K562 (cell line): ENCODE data around the gene RUNX1. TPM values are rescaled to one million over a fixed set of nuclear protein-coding genes. Genes with fewer than 3 reads are reported as not detected.

Source experiments
- ASH1L ChIP-seq: fragments of 450-650 bp; IDR thresholded peaks from 2 replicates; pipeline ENCODE4 v1.6.1; 2018; ENCODE audit warnings: borderline replicate concordance, mild to moderate bottlenecking, low read depth; ENCODE audit not compliant: partially characterized antibody
- ATF4 ChIP-seq: fragments of 450-650 bp; formaldehyde crosslinking; IDR thresholded peaks from 2 replicates; pipeline ENCODE4 v1.4.0; 2022; ENCODE audit warnings: mild to moderate bottlenecking, moderate library complexity
- ELK3 ChIP-seq: fragments of 450-650 bp; formaldehyde crosslinking; IDR thresholded peaks from 2 replicates; pipeline ENCODE4 v1.4.0; 2020; ENCODE audit warnings: mild to moderate bottlenecking
- KAT7 ChIP-seq: sonication (generic); formaldehyde crosslinking; IDR thresholded peaks from 2 replicates; pipeline ENCODE4 v1.8.0; 2022; ENCODE audit warnings: missing genetic modification reagents, mild to moderate bottlenecking, borderline replicate concordance
- MLX ChIP-seq, 2 experiments: fragments of 450-650 bp in 1 of 2; sonication (generic) in 1 of 2; formaldehyde crosslinking; conservative IDR thresholded peaks; 2 replicates each; pipeline versions ENCODE4 v1.4.0 to v1.8.1; 2020 to 2022; ENCODE audit warnings: mild to moderate bottlenecking in 1 of 2, missing genetic modification reagents in 1 of 2
- PHF8 ChIP-seq: fragments of 200-600 bp; sonication (generic); IDR thresholded peaks from 2 replicates; pipeline ENCODE4 v1.6.1; 2012; ENCODE audit warnings: mixed run types, mild to moderate bottlenecking, inconsistent platforms, low read length, moderate library complexity, borderline replicate concordance
- SFPQ ChIP-seq: fragments of 200-400 bp; formaldehyde crosslinking; IDR thresholded peaks from 2 replicates; pipeline ENCODE4 v1.6.1; 2017; ENCODE audit warnings: mild to moderate bottlenecking, low read depth, low read length, moderate library complexity
- TEAD4 ChIP-seq, 2 experiments: sonication (generic) in 1 of 2; formaldehyde crosslinking in 1 of 2; IDR thresholded peaks; 2 replicates each; pipeline versions ENCODE4 v1.6.1 to v1.8.0; 2012 to 2022; ENCODE audit warnings: borderline replicate concordance in 1 of 2, inconsistent platforms in 1 of 2, low read length in 1 of 2, mild to moderate bottlenecking in 1 of 2, missing genetic modification reagents in 1 of 2
- ZNF197 ChIP-seq: fragments of 200-800 bp; sonication (Bioruptor generic); IDR thresholded peaks from 2 replicates; pipeline ENCODE4 v1.6.1; 2016; ENCODE audit warnings: low read depth, missing genetic modification characterization, missing compliant biosample characterization
- ZNF232 ChIP-seq: sonication (generic); formaldehyde crosslinking; IDR thresholded peaks from 2 replicates; pipeline ENCODE4 v1.8.0; 2022; ENCODE audit warnings: mild to moderate bottlenecking, missing genetic modification reagents
- ZNF253 ChIP-seq: fragments of 250-450 bp; sonication (Bioruptor Pico); conservative IDR thresholded peaks from 2 replicates; pipeline ENCODE4 v1.6.1; 2021; ENCODE audit warnings: mild to moderate bottlenecking
- ZNF589 ChIP-seq: fragments of 200-800 bp; sonication (Bioruptor generic); IDR thresholded peaks from 2 replicates; pipeline ENCODE4 v1.6.1; 2016; ENCODE audit warnings: low read depth, missing genetic modification characterization, missing compliant biosample characterization
- polyA plus RNA-seq, 8 experiments: library from polyadenylated mRNA; depleted of rRNA in 4 of 8; stranded (reverse) in 5 of 8; unstranded in 3 of 8; fragments of >200 nt; fragmentation: Nextera tagmentation in 2 of 8; fragmentation: Illumina TruSeq in 1 of 8; extraction: Ambion mirVana in 2 of 8; extraction: Trizol in 1 of 8; gene quantifications; 2 replicates each; pipeline versions ENCODE4 v1.2.1 to v1.2.3, GENCODE V29; 2011 to 2014; ENCODE audit warnings: inconsistent platforms in 1 of 8, missing spikeins in 1 of 8
- total RNA-seq, 7 experiments: library from RNA; depleted of rRNA in 6 of 7; stranded (reverse); fragments of >200 nt in 6 of 7; fragmentation: Illumina TruSeq in 2 of 7; extraction: Trizol in 2 of 7; gene quantifications; 2 replicates each; pipeline versions ENCODE4 v1.2.1 to v1.2.3, GENCODE V29; 2011 to 2021; ENCODE audit warnings: low replicate concordance in 1 of 7

The RUNX1 gene
- total and polyA plus RNA-seq, 9 of the 15 experiments (the other 6 are each of a cell fraction or from before 2014, with no cell fraction given): 2.2 to 68.6 (median 17.8) TPM

GRCh38 chr21:34809822-34810221 is 239.3 kb downstream of the RUNX1 start (continued):
- TF ChIP-seq PHF8 (no peak), ZNF589 (CRISPR knock-in tag) (no peak), ZNF253 (CRISPR knock-in tag) (no peak), ASH1L (no peak), MLX (CRISPR knock-in tag; conservative IDR thresholded peaks at IDR 0.05) (no peak), ATF4 (no peak), KAT7 (CRISPR knock-in tag) (no peak), ZNF197 (CRISPR knock-in tag) (no peak), ELK3 (CRISPR knock-in tag) (no peak), SFPQ (no peak), ZNF232 (CRISPR knock-in tag) (no peak), TEAD4 (IDR thresholded peaks at IDR 0.05; ENCODE audit: low read length) (no peak), TEAD4 (CRISPR knock-in tag; IDR thresholded peaks at IDR 0.05; ENCODE audit: borderline replicate concordance) (no peak)
